Islet precursor cell (in vitro differentiated cells): ENCODE data around the gene SPTLC2.
A peak's percentile ranks its signal among the peaks of the same experiment; 100 is the strongest.
"Not testable (repeated sequence)": the region's sequence is repeated elsewhere in the genome, so short reads cannot be mapped to it uniquely, and the experiment has no call there.

ENCODE experiments used
- DNase-seq: peaks from one replicate; pipeline ENCODE4 v3.0.0-alpha.2; 2018

The SPTLC2 gene

GRCh38 chr14:77622366-77622961 is 6.0 kb upstream of the SPTLC2 start:
- DNase-seq: no peak

GRCh38 chr14:77620222-77620870 is 3.9 kb upstream of the SPTLC2 start:
- DNase-seq: no peak

GRCh38 chr14:77618381-77618970 is 2.0 kb upstream of the SPTLC2 start:
- no peak for DNase-seq

- DNase-seq: no peak
Observed at GRCh38 chr14:77616133-77616453, 344 bp downstream of the SPTLC2 start.

GRCh38 chr14:77615361-77616132 is 890 bp downstream of the SPTLC2 start:
- DNase-seq: peak; percentile 58

GRCh38 chr14:77613201-77613600 is 3.2 kb downstream of the SPTLC2 start:
- no peak for DNase-seq

GRCh38 chr14:77612011-77612620 is 4.3 kb downstream of the SPTLC2 start:
- DNase-seq: no peak

- no peak for DNase-seq
Observed at GRCh38 chr14:77610553-77610952, 5.9 kb downstream of the SPTLC2 start.

GRCh38 chr14:77609922-77610321 is 6.5 kb downstream of the SPTLC2 start:
- DNase-seq: no peak

- no peak for DNase-seq
Observed at GRCh38 chr14:77607741-77608302, 8.6 kb downstream of the SPTLC2 start.

- no peak for DNase-seq
Observed at GRCh38 chr14:77605392-77605972, 11.0 kb downstream of the SPTLC2 start.

GRCh38 chr14:77603654-77604255 is 12.7 kb downstream of the SPTLC2 start:
- DNase-seq: no peak

GRCh38 chr14:77603031-77603430 is 13.4 kb downstream of the SPTLC2 start:
- DNase-seq: no peak

- DNase-seq: no peak
Observed at GRCh38 chr14:77601846-77602619, 14.4 kb downstream of the SPTLC2 start.

GRCh38 chr14:77599889-77600288 is 16.5 kb downstream of the SPTLC2 start:
- DNase-seq: no peak

GRCh38 chr14:77598366-77599070 is 17.9 kb downstream of the SPTLC2 start:
- DNase-seq: no peak

- DNase-seq: no peak
Observed at GRCh38 chr14:77593501-77593961, 22.9 kb downstream of the SPTLC2 start.

- no peak for DNase-seq
Observed at GRCh38 chr14:77590845-77591485, 25.5 kb downstream of the SPTLC2 start.

- DNase-seq: no peak
Observed at GRCh38 chr14:77589099-77589498, 27.3 kb downstream of the SPTLC2 start.

GRCh38 chr14:77588411-77589025 is 27.9 kb downstream of the SPTLC2 start:
- DNase-seq: not testable (repeated sequence)
